HepG2 (cell line): ENCODE results near the gene KCTD6. TPM values are rescaled to one million over a fixed set of nuclear protein-coding genes. Genes with fewer than 3 reads are reported as not detected.

Source experiments
- AFF4 ChIP-seq: sonication (generic); formaldehyde crosslinking; IDR thresholded peaks from 2 replicates; pipeline ENCODE4 v1.4.0; 2020; ENCODE audit warnings: missing genetic modification reagents
- HBP1 ChIP-seq: IDR thresholded peaks from 2 replicates; pipeline ENCODE4 v1.6.1; 2016; ENCODE audit warnings: low read depth, control low read depth
- HMGXB4 ChIP-seq, 2 experiments: sonication (generic) in 1 of 2; formaldehyde crosslinking in 1 of 2; IDR thresholded peaks; 2 replicates each; pipeline versions ENCODE4 v1.4.0 to v1.6.1; 2018 to 2020; ENCODE audit warnings: missing genetic modification reagents in 2 of 2, borderline replicate concordance in 1 of 2, low read depth in 1 of 2, mild to moderate bottlenecking in 1 of 2, missing biosample characterization in 1 of 2
- RAD21 ChIP-seq: fragments of 450-650 bp; formaldehyde crosslinking; IDR thresholded peaks from 2 replicates; pipeline ENCODE4 v1.5.0; 2020; ENCODE audit warnings: mild to moderate bottlenecking
- ZBTB37 ChIP-seq: sonication (generic); formaldehyde crosslinking; IDR thresholded peaks from 2 replicates; pipeline ENCODE4 v1.4.0; 2020; ENCODE audit warnings: mild to moderate bottlenecking, missing genetic modification reagents
- ZNF10 ChIP-seq: sonication (generic); formaldehyde crosslinking; IDR thresholded peaks from 2 replicates; pipeline ENCODE4 v1.4.0; 2020; ENCODE audit warnings: mild to moderate bottlenecking, low read depth, missing genetic modification reagents, borderline replicate concordance
- ZNF138 ChIP-seq: sonication (generic); formaldehyde crosslinking; IDR thresholded peaks from 2 replicates; pipeline ENCODE4 v1.5.0; 2020; ENCODE audit warnings: mild to moderate bottlenecking, low read depth, missing genetic modification reagents
- ZNF225 ChIP-seq: sonication (generic); formaldehyde crosslinking; IDR thresholded peaks from 2 replicates; pipeline ENCODE4 v1.4.0; 2020; ENCODE audit warnings: mild to moderate bottlenecking, missing genetic modification reagents
- ZNF281 ChIP-seq: sonication (generic); formaldehyde crosslinking; IDR thresholded peaks from 2 replicates; pipeline ENCODE4 v1.4.0; 2020; ENCODE audit warnings: missing genetic modification reagents, borderline replicate concordance
- ZNF382 ChIP-seq: sonication (generic); formaldehyde crosslinking; IDR thresholded peaks from 2 replicates; pipeline ENCODE4 v1.5.0; 2020; ENCODE audit warnings: missing genetic modification reagents, mild to moderate bottlenecking, borderline replicate concordance
- ZNF574 ChIP-seq: sonication (generic); formaldehyde crosslinking; IDR thresholded peaks from 2 replicates; pipeline ENCODE4 v1.4.0; 2020; ENCODE audit warnings: missing genetic modification reagents
- ZNF740 ChIP-seq: sonication (generic); formaldehyde crosslinking; IDR thresholded peaks from 2 replicates; pipeline ENCODE4 v1.4.0; 2020; ENCODE audit warnings: missing genetic modification reagents
- polyA plus RNA-seq, 8 experiments: library from polyadenylated mRNA; depleted of rRNA in 3 of 8; stranded (reverse) in 7 of 8; unstranded in 1 of 8; fragments of >200 nt; fragmentation: Illumina TruSeq in 4 of 8; extraction: Trizol in 4 of 8; gene quantifications; 2 replicates each; pipeline versions ENCODE4 v1.2.1 to v1.2.3, GENCODE V29; 2011 to 2016; ENCODE audit warnings: low read depth in 4 of 8, missing spikeins in 1 of 8, mixed read lengths in 1 of 8; ENCODE audit not compliant: insufficient read depth in 1 of 8
- total RNA-seq, 5 experiments: library from RNA; depleted of rRNA; stranded (reverse); fragments of >200 nt; fragmentation: Illumina TruSeq; extraction: Trizol; gene quantifications; 2 replicates each; pipeline ENCODE4 v1.2.3, GENCODE V29; 2016; ENCODE audit warnings: low read depth in 1 of 5

KCTD6 gene
- total and polyA plus RNA-seq, 2 of the 13 experiments (the other 11 are each of a cell fraction or from before 2014, with no cell fraction given): 13.4 to 14.2 TPM

- TF ChIP-seq AFF4 (CRISPR knock-in tag) (no peak), ZNF382 (no peak), ZNF225 (no peak), HMGXB4 (CRISPR knock-in tag; IDR thresholded peaks at IDR 0.05; ENCODE audit: borderline replicate concordance in 1 of 2, low read depth in 1 of 2) (0 out of 4 replicates have a peak, but pooled peaks of 1 of the 2 experiments have one; percentile 34), ZNF138 (no peak), HBP1 (CRISPR knock-in tag) (no peak), ZNF10 (CRISPR knock-in tag) (no peak), ZNF281 (CRISPR knock-in tag) (no peak), ZNF574 (CRISPR knock-in tag) (no peak), ZNF740 (CRISPR knock-in tag) (no peak), RAD21 (CRISPR knock-in tag) (no peak), ZBTB37 (CRISPR knock-in tag) (no peak)
Observed at GRCh38 chr3:58474967-58475578, 16.8 kb upstream of the KCTD6 start (continued).
